ENCODE results near the gene CD48.
"Not testable (repeated sequence)": the region's sequence is repeated elsewhere in the genome, so short reads cannot be mapped to it uniquely, and the experiment has no call there.

Gene CD48

DNA sequence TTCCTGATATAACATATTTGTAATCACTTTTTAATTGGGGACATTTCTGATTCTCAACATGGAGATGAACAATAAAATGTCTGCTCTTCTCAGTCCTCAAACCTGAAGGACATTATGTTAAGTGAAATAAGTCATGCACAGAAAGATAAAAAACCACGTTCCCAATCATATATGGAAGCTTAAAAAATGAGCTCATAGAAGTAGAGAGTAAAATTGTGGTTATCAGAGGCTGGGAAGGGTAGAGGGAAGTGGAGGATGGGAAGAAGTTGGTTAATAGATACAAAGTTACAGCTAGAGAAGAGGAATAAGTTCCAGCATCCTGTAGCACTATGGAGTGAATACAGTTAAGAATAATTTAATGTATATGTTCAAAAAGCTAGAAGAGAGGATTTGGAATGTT, 1.5 kb upstream of the CD48 start:
- no peak for DNase-seq (ENCODE audit: low spot score)

DNA sequence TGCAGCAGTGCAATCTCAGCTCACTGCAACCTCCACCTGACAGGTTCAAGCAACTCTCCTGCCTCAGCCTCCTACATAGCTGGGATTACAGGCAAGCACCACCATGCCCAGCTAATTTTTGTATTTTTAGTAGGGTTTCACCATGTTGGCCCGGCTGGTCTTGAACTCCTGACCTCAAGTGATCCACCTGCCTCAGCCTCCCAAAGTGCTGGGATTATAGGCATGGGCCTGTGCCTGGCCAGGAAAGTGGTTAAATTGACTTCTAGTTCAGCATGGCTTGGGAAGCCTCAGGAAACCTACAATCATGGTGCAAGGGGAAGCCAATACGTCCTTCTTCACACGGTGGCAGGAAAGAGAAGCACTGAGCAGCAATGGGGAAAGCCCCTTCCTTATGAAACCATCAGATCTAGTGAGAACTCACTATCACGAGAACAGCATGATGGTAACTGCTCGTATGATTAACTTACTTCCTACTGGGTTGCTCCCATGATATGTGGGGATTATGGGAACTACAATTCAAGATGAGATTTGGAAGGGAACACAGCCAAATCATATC, 981 bp upstream of the CD48 start:
- not testable (repeated sequence) for DNase-seq (ENCODE audit: low spot score)

DNA sequence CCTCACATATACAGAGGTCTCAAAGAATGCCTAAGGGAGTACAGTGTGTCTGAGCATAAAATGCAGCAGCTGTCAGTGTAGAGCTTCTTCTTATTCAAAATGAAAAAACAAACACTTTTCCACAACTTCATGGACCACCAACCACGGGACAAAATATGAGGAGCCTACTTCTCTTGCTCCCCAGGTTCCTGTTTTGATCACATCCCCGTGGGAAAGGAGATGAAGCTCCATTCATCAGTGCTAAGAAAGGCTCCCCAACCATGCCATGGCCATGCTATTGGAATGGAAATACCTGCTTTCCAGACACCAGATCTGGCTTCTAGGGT, 383 bp downstream of the CD48 start:
- no peak for DNase-seq (ENCODE audit: low spot score)

DNA sequence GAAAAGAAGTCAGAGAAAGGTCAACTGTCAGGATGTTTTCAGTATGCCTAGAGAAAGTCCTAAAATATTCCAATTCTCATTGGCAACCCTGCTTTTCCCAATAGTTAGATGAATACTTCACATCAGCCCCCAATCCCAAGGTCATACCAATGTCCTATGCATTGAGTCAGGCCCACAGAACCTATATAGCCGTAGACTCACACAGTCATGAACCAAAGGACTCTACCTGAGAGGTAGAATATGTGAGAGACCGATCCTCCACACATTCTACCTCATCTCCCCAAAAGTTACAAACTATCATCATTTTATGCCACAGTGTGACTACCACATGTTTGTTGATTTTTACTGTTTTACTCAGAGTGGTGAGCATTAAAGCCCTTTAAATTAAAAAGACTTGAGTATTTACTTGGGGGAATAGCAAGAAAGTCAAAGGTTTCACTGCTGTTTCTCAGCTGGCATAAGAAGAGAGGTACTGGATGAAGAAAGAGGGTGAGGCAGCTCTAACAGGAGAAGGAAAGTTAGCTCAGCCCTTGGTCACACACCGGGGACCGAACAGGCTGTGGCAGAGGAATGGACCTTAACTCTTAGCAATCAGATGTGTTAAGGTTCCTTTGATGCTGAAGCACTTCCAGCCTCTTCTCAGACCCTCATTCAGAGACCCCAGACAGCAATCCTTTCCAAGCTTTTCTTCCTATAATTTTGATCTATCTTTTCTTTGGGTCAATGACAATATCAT, 937 bp downstream of the CD48 start:
- no peak for DNase-seq (ENCODE audit: low spot score)

DNA sequence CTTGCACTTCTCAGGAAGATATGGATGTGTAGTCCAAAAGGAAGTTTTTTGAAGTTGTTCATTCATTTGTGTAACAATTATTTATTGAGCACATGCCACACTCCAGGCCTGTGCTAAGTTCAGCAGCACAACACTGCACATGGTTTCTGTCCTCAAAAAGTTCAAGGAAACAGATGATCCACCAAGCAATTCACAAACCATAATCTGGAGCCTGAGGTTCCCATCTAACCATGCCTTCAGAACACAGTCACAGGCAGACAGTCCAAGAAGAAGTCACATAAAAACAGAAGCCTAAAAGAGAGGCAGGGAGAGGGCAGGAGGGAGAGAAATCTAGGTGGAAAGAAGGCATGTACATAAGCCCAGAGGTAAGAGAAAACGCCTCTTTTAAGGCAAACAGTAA, 1.9 kb downstream of the CD48 start:
- no peak for DNase-seq (ENCODE audit: low spot score)

DNA sequence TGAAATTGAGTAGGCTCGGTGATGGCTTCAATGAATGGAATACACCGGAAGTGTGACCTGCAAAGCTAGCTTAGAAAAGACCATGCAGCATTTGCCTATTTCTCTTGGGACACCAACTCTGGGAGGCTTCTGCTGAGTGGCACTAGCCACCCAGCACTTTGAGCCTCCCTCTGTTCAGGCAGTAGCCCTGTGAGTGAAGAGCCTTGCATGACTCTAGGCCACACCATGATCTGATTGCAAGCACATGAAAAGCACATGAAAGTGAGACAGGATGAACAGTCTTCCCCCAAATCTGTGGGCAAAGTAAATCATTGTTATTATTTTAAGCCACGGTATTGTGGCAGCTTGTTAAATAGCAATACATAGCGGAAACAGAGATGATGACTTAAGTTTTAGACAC, 2.8 kb downstream of the CD48 start:
- DNase-seq (ENCODE audit: low spot score), result no peak

DNA sequence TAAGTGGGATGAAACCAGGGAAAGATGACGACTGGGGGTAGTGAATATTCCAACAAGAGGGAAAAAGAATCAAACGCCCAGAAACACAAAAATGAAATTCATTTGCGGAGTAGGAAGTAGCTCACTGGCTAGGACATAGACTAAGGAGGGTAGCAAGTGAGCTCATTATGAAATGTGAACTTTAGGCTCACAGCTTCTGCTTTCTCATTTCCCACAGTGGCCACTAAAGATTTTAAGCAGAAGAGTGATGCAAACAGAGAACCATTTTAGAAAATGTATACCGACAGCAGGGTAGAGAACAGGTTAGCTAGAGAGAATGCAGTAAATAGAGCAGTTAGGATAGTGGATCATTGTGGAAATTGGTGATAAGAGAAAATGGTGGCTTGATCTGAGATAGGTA, 3.5 kb downstream of the CD48 start:
- no peak for DNase-seq (ENCODE audit: low spot score)

DNA sequence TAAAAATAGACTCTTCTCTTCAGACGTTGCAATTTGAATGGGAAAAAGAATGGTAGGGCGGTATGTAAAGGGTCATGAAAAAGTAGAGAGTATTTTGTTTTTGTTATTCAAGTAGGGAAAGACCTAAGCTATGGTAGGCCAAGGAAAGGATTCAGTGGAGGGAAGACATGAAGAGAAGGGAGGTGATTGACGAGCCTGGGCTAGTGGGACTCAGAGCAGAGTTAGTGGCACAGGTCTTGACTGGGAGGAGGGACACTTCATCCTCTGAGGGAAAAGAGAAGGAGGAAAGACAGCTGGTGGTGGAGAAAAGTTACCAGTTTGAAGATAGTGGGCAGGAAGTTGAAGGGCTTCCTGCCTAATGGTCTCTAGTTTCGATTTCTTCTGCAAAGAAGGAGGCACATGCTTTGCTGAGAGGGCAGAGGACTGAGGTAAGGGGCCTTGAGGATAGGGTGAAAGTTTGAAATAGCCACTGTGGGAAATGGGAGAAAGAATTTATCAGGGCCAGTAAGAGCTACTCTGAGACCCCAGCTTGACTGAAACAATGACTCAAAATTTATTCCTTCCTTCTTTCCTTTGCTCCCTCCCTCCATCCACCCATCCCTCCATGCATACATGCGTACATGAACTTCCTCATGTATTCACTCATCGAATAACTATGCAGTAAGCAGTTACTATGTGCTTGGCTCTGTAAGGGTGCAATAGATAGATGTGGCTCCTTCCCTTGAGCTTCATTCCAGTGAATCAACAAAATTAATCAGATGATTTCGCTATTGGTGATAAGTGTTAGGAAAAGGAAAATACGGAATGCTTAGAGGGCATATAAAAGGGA, 4.2 kb downstream of the CD48 start:
- DNase-seq (ENCODE audit: low spot score), result no peak

DNA sequence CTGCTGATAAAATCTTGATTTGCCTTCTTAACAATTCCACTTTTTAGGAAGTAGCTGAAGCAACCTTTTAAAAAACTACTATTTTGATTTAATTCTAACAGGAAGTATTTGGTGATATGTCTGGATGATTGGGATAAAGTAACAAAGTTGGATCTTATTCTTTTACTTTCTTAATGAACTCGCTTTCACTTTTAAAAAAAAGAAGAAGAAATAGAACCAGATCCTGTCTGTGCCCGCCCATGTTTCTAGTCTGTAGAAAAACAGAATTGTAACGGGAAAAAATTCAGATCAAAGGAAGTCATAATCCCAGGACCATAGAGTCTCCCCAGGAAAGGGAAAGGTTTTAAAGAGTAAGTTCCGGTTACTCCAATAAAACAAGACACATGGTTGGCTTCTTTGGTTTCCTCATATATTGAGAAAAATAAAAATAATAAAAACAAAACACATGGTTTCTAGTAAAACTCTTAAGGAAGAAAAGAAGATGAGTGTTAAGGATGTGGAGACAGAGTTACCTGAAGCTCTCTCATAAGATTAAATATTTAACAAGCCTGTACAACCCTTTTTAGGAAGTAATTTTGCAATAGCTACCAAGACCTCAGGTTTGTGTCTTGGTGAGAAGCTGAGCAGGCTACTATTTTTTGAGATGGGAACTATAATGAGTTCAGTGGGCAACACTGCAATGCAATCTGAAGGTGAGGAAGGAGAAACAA, 4.9 kb downstream of the CD48 start:
- DNase-seq (ENCODE audit: low spot score), result no peak

DNA sequence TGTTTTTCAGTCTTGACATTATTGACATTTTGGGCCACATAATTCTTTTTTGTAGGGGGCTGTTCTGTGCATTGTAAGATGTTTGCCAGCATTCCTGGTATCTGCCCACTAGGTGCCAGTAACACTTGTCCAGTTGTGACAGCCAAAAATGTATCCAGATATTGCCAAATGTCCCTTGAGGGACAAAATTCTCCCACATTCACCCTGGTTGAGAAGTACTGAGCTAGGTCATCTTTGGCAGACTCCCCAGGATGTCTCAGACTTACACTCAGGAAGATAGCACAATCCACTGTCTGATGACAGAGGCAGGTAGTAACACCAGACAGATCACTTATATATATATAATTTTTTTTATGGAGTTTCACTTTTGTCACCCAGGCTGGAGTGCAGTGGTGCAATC, 5.9 kb downstream of the CD48 start:
- DNase-seq (ENCODE audit: low spot score), result no peak

DNA sequence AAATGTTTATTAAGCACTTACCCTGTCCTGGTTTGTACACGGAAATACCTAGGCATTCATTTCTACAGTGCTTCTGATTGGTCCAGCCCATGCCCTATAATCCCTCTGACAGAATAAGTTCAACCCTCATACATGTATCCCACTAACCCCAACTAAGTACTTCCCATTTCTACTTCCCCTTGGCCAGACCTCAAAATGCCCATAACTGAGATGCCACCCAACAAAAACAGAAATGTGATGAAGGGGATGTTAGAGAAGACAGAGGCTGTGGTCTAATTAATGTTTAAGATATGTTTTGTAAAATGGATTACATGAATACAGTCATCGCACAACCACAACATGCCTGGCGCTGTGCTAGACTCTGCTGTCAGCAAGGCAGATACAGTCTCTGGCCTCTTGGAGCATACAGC, 6.4 kb downstream of the CD48 start:
- not testable (repeated sequence) for DNase-seq (ENCODE audit: low spot score)

DNA sequence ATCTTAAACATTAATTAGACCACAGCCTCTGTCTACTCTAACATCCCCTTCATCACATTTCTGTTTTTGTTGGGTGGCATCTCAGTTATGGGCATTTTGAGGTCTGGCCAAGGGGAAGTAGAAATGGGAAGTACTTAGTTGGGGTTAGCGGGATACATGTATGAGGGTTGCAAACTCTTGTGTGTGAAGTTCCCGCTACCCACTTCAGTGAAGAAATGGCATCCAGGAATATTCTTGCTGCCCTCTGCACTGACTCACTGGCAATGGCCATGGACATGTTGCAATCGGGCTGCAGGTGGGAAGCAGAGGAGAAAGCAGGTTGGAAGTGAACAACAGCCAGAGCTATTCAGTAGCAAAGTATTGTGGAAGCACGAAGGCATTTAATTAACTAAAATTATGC, 7.4 kb downstream of the CD48 start:
- DNase-seq (ENCODE audit: low spot score), result no peak

DNA sequence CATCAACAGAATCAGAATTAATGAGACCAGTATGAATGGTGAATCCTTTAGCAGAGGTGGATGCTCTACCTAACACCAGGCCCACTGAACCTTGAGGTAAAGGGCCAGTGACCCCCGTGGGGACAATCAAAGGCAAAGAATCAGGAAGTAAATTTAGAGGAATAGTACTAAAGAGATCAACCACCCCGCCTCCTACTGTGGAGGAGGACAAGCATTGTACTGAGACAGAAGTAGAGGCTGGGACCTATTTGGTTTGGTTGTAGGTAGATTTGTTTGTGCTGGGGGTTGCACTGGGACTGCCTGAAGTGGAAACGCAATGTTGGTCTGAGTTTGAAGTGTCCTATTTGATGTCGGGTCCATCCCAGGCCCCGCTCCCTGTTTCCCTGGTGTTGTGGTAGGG, 9.5 kb downstream of the CD48 start:
- DNase-seq (ENCODE audit: low spot score), result no peak

DNA sequence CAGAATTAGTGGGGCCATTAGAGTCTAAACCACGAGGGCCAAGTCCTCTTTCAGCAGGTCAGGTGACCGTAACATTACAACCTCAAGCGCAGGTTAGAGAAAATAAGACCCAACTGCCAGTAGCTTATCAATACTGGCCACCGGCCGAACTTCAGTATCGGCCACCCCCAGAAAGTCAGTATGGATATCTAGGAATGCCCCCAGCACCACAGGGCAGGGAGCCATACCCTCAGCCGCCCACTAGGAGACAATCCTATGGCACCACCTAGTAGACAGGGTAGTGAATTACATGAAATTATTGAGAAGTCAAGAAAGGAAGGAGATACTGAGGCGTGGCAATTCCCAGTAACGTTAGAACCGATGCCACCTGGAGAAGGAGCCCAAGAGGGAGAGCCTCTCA, 19.2 kb downstream of the CD48 start:
- not testable (repeated sequence) for DNase-seq (ENCODE audit: low spot score)

DNA sequence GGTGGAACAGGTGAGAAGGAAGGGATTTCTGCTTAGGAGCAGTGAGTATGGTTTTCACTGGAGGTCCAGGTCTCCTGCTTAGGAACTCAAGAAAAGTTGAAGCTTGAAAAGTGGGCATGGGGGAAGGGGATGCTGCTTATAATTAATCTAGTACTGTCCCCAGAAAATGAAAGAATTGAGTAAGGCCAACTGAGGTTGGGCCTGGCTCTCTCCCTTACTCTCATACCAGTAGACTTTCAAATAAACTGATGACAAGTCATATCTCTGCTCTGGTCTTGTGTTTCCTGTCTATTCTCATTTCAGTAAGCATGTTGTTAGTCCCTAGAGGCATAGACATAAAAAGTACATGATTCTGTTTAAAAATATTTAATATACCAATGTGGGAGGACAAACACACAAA, 26.4 kb downstream of the CD48 start:
- DNase-seq (ENCODE audit: low spot score), result no peak

DNA sequence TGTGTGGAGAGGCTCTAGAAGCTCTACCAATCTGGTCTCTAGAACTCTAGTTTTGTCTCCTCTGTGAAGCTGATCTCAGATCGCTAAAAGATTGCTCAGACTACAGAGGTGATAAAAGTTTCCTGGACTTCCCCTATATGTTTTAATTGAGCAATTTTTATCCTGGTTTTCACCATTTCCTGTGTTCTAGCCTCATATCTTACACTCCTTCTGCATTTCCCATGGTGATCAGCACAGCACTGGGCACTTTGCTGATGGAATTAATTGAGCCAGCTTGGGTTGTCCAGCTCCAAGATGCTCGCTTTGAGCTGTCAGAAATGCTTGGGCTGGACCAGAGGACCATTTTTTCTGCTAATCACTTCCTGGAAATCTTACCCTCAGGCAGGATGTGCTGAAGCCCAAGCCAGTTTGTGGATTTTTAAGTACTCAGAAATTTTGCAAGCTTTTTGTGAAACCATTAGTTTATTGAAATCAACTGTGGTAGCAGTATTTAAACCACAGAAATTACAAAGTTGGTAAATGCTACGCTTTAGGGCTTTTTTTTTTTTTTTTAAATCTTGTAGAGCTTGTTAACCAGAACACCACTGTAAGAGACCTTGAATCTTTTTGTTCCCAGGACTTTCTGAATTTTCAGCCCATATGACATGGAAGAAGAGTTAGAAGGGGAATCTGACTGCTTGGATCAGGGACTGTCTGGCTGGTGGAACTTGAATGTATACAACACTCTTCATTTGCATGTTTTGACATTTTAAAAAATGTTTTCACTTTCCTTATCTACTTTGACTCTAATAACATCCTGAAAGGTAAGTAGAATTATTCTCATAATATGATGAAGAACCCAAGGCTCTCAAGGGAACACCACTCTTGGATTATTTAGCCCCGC, 28.4 kb downstream of the CD48 start:
- no peak for DNase-seq (ENCODE audit: low spot score)

DNA sequence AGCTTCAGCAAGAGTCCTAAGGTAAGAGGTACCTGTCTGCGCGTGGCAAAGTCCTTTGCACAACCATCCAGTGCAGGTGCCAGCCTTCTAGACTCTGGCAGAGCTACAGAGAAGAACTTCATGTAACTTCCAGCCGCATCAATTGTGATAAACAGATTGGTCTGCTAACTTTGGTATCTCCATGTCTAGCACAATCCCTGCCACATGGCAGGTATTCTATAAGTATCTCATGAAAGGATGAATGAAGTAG, 29.8 kb downstream of the CD48 start:
- no peak for DNase-seq (ENCODE audit: low spot score)

DNA sequence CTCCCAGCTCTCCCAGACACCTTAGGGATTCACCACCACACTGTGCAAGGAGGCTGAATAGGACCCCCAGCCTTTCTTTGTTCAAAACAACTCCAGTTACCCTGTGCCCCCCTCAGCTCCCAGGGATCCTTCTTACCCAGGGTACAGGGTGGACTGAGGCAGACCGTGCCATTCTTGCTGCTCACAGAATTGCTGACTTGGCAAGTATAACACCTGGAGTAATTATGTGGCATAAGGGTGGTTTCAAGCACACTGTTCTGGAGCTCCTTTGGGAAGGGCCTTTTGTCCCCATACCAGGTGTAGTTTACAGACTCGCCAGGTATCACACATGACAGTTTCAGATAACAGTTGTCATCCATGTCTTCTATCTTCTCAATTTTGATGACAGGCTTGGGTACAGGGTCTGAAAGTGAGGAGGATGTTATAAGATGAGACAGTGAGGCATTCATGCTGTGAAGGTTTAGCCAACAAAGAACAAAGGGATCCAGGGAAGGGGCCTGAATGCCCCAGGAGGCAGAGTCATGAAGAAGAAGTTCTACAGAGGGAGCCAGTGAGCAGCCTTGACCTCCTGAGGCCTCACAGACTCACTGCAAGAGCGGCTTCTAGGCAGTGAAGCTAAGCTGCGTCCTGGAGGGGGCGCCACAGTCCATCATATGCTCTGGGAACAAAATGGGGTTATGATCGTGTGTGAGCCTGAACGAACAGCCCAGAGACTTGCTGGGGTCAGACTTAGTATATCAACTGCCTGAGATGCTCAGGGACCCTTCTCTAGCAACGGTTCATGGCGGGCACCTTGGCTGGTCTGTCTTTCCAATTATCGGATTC, 30.3 kb downstream of the CD48 start:
- DNase-seq (ENCODE audit: low spot score), result peak; percentile 60

DNA sequence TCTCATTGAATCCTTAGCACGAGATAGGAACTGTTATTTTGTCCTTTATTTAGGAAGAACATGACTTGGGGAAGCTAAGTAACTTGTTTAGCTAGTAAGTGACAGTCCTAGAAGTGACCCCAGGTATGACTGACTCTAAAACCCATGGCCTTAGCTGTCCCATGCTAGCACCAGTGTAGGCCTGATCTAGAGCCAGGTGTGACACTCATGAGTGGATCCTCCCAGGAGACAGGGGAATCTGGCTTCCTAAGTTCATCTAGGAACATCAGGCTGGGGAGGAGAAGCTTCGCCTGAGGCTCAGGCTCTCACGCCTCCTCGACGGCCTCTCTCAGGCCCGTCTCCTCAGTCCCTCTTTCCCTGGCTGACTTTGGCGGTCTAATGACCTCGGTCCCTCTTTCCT, 31.2 kb downstream of the CD48 start:
- DNase-seq (ENCODE audit: low spot score), result no peak

DNA sequence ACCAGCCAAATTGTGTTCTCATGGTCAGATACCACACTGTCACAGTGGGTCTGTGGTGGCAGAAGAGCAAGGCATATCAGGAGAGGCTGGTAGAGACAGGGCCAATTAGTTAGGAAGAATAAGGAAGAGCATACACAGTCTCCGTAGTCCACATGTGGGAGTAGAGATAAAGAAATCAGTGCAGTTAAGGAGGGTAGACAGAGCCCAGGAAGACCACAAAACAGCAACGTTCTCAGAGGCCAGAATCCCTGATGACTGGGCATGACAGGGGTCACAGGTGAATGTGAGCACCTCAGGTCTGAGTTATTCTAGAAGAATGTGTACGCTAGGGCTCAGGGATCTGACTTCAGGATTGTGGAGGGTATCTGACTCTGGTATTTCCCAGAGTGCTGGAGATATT, 31.7 kb downstream of the CD48 start:
- no peak for DNase-seq (ENCODE audit: low spot score)

DNA sequence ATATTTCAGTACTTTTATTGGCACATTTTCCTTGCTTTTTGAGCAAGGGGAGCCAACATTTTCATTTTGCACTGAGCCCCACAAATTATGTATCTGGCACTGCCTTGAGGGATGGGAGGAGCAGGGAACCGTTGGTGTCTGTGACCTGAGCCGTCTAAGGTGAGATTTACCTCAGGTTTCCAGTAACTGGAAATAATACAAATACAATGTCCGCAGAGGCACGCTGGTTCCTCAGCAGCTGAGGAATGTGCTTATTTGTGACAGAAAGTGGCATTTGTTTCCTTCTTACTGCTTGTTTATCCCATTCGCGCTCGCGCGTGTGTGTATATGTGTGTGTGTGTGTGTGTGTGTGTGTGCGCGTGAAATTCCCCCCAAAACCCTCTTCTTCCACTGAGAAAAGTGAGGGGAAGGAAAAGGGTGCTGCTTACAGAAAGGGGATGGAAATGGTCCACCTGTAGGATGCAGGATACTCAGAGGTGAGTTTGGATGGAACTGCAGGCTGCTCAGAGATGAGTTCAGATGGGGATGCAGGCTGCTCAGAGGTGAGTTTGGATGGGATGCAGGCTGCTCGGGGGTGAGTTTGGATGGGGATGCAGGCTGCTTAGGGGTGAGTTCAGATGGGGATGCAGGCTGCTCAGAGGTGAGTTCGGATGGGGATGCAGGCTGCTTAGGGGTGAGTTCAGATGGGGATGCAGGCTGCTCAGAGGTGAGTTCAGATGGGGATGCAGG, 34.6 kb downstream of the CD48 start:
- no peak for DNase-seq (ENCODE audit: low spot score)

All from kidney tubule cell (primary cell).